ENCODE results near the gene WWOX.

The WWOX gene

DNA sequence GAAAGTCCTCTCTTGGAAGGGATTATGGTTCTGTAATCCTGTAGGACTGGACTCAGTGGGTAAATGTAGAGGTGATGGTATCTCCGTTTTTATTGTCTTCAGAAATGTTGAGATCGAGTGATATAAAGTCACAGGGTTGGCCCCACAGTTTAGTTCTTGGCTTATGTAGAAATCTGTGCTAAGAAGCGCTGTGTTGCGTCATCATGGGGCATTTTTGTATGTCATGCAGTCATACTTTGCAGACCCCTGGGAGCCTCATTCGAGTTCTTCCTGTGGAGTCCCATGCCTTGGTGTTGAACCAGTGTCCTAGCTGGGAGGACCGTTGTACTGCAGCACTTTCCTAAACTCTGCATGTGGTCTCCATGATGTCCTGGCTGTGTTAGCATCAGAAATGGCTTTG lies 881.4 kb downstream of the WWOX start:
- no peak for DNase-seq (ENCODE audit: low read depth, low spot score)
- POLR2A ChIA-PET: no interaction called here
- TF ChIP-seq, protein P1, sequence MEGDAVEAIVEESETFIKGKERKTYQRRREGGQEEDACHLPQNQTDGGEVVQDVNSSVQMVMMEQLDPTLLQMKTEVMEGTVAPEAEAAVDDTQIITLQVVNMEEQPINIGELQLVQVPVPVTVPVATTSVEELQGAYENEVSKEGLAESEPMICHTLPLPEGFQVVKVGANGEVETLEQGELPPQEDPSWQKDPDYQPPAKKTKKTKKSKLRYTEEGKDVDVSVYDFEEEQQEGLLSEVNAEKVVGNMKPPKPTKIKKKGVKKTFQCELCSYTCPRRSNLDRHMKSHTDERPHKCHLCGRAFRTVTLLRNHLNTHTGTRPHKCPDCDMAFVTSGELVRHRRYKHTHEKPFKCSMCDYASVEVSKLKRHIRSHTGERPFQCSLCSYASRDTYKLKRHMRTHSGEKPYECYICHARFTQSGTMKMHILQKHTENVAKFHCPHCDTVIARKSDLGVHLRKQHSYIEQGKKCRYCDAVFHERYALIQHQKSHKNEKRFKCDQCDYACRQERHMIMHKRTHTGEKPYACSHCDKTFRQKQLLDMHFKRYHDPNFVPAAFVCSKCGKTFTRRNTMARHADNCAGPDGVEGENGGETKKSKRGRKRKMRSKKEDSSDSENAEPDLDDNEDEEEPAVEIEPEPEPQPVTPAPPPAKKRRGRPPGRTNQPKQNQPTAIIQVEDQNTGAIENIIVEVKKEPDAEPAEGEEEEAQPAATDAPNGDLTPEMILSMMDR (IDR thresholded peaks at IDR 0.05; ENCODE audit: insufficient read depth, low read length, missing control alignments): no peak
- CTCF ChIA-PET: no interaction called here
- no peak overlapping the region for H3K4me3 ChIP-seq (ENCODE audit: low read depth, low read length)

DNA sequence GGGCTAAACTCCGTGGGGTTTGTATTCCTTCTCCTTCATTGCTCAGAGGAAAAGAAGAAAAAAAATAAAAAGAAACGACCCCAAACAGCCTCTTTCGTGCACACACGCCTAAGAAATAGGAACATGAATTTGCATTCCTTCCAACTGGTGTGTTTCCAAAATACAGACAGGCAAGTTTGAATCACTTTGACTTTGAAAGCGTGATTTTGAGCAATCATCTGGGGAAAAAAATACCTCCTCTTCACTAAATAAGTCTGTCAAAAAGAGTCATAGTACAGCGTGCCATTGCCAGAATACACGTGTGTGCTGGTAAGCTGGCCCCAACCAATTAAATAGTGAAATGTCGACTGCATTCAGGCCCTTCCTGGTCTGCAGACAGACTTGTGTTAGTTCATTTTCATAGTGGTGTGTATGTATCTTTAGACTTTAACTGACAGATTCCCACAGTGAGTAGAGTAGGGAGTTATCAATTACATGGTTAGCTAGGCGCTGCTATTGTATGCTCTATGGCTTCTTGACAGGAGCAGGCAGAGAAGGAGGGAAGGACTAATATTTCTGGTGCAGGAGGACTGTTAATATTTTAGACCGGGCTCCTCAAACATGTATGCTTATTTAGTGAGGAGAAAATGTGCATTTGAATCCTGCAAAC lies 882.8 kb downstream of the WWOX start:
- TF ChIP-seq, protein P1 (IDR thresholded peaks at IDR 0.05; ENCODE audit: insufficient read depth, low read length, missing control alignments): no peak
- ChIA-PET CTCF (no interaction called here), POLR2A (no interaction called here)
- no peak for DNase-seq (ENCODE audit: low read depth, low spot score)
- no peak overlapping the region for H3K4me3 ChIP-seq (ENCODE audit: low read depth, low read length)

DNA sequence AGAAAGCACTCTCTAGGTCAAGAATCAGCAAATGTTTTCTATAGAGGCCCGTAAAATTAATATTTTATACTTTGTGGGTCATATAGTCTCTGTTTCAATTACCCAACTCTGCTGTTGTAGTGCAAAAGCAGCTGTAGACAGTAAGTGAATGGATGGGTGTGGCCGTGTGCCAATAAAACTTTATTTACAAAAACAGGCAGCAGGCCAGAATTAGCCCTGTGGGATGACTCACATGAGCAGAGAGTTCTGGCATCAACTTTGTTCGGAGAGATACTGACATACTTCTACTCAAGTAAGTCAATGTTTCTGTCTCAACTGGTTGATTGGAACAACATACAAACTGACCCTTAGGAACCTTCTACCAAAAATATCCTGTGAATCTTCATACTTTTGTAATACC lies 884.9 kb downstream of the WWOX start:
- POLR2A ChIA-PET: no interaction called here
- TF ChIP-seq, protein P1 (IDR thresholded peaks at IDR 0.05; ENCODE audit: insufficient read depth, low read length, missing control alignments): no peak
- CTCF ChIA-PET: no interaction called here
- DNase-seq (ENCODE audit: low read depth, low spot score): no peak
- H3K4me3 ChIP-seq (ENCODE audit: low read depth, low read length): no peak overlapping the region

DNA sequence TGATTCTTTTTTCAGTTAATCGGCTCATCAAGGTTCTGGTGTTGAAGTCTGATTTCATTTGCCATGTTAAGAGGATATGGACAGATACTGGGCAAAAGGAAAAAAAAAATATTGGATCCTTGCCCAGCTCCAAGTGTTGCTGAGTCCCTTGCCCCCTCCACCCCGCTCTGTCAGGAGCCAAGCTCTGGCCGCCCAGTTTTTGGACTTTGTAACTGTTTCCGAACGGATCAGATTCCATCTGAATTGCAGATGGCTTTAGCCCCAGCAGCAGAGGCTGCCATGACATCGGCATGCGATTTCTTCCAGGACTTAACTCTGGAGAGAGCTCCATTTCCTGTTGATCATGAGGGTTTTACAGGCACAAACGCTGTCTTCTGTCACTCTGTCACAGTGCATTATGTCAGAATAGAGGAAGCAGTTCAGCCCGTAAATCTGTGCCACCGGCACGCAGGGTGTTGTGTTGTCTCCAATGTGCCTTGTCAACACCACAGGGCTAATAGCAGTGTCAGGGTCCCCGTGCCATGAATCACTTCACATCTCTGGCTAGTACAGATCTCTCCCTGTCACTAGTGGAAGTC lies 885.5 kb downstream of the WWOX start:
- ChIA-PET CTCF (no interaction called here), POLR2A (no interaction called here)
- no peak for DNase-seq (ENCODE audit: low read depth, low spot score)
- TF ChIP-seq, protein P1 (IDR thresholded peaks at IDR 0.05; ENCODE audit: insufficient read depth, low read length, missing control alignments): no peak
- no peak overlapping the region for H3K4me3 ChIP-seq (ENCODE audit: low read depth, low read length)

DNA sequence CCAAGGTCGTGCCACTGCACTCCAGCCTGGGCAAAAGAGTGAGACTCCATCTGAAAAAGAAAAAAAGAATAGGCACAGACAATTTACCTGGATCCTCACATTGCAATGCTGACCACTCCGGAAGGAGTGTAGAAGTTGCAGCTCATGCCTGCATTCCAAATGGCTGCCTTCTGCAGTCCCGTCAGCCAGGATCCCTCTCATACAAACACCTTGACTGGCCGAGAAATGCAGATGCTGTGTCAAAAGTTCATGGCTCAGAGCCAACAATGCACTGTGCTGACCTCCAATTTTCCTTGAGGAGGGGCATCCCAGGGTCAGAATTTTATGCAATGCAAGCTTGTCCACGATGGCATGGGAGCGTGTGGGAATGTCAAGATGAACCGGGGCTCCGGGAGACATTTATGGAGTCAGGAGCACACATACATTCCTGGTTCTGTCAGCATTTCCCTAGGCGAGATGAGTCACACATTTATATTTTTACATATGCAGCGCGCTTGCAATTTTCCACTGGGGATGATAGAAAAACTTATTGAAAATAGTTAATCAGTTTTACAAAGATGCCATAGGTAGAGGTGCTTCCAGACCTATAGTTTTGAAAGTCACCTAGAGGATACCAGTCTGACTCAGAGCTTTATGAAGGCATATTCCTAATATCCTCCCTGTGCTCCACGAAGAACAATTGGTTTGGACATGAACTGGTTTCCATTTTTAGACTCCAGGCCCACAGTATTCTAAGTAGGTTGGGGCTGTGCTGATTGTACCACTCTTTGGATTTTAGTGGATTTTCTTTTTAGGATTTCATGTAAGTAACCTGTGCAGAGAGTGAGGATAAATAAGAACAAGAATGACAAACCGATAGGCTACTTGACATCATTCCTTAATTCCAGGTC lies 886.5 kb downstream of the WWOX start:
- TF ChIP-seq, protein P1 (IDR thresholded peaks at IDR 0.05; ENCODE audit: insufficient read depth, low read length, missing control alignments): no peak
- no peak overlapping the region for H3K4me3 ChIP-seq (ENCODE audit: low read depth, low read length)
- POLR2A ChIA-PET: no interaction called here
- CTCF ChIA-PET: no interaction called here
- no peak for DNase-seq (ENCODE audit: low read depth, low spot score)

DNA sequence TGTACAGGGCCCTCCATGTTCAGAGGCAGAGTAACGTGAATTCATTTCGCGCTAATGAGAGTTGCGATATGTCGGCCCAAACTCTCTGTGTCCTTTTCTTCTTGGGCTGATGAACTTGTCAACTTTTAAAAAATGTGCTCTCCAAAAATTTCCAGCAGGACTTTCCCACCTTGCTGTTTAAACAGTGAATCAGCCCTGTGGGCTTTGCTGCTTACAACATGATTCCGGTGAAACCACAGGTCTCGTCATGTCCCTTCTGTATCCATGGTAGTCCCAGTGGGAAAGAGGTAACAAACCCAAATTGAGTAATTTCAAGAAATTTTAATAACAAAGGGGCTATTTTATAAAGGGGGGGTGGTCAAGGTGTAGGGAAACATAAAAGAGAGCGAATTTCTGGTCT lies 888.2 kb downstream of the WWOX start:
- ChIA-PET POLR2A (no interaction called here), CTCF (no interaction called here)

More for the DNA sequence above, 888.2 kb downstream of the WWOX start:
- H3K4me3 ChIP-seq (ENCODE audit: low read depth, low read length): no peak overlapping the region
- DNase-seq (ENCODE audit: low read depth, low spot score): no peak
- TF ChIP-seq, protein P1 (IDR thresholded peaks at IDR 0.05; ENCODE audit: insufficient read depth, low read length, missing control alignments): no peak

All from AG04449 (cell line).